HEK293T (cell line): Measurements from ENCODE around the gene DENND1C.
"Not testable (repeated sequence)": the region's sequence is repeated elsewhere in the genome, so short reads cannot be mapped to it uniquely, and the experiment has no call there.

Source experiments
- CTCF ChIA-PET: fragments of 350-600 bp; formaldehyde crosslinking; extraction: SDS; loops from one replicate; lab custom pipeline; 2021; ENCODE audit warnings: antibody characterized with exemption, inconsistent platforms; lab: Yijun Ruan, JAX
- POLR2A ChIA-PET: fragments of 350-600 bp; formaldehyde crosslinking; extraction: SDS; loops from one replicate; lab custom pipeline; 2020; ENCODE audit warnings: antibody characterized with exemption, inconsistent platforms; lab: Yijun Ruan, JAX
- DNase-seq: peaks from one replicate; pipeline ENCODE4 v3.0.0; 2012; ENCODE audit warnings: mixed read lengths; ENCODE audit errors: extremely low spot score
- ARNT ChIP-seq: fragments of 450-650 bp; IDR thresholded peaks from 2 replicates; pipeline ENCODE4 v1.6.1; 2017; ENCODE audit warnings: mild to moderate bottlenecking
- BHLHE40 ChIP-seq: fragments of 450-650 bp; IDR thresholded peaks from 2 replicates; pipeline ENCODE4 v1.6.1; 2016; ENCODE audit warnings: mild to moderate bottlenecking, moderate library complexity, borderline replicate concordance
- CTBP1 ChIP-seq: fragments of 450-650 bp; IDR thresholded peaks from 2 replicates; pipeline ENCODE4 v1.6.1; 2016; ENCODE audit warnings: borderline replicate concordance
- ELF4 ChIP-seq: fragments of 450-650 bp; IDR thresholded peaks from 2 replicates; pipeline ENCODE4 v1.6.1; 2017; ENCODE audit warnings: antibody characterized with exemption
- FOXA1 ChIP-seq: fragments of 450-650 bp; IDR thresholded peaks from 2 replicates; pipeline ENCODE4 v1.6.1; 2016; ENCODE audit warnings: mild to moderate bottlenecking
- FOXK2 ChIP-seq: fragments of 450-650 bp; IDR thresholded peaks from 2 replicates; pipeline ENCODE4 v1.6.1; 2016; ENCODE audit warnings: mild to moderate bottlenecking
- FOXM1 ChIP-seq: fragments of 450-650 bp; IDR thresholded peaks from 2 replicates; pipeline ENCODE4 v1.6.1; 2017; ENCODE audit warnings: mild to moderate bottlenecking, borderline replicate concordance
- HDGF ChIP-seq: fragments of 450-650 bp; IDR thresholded peaks from 2 replicates; pipeline ENCODE4 v1.6.1; 2017; ENCODE audit warnings: antibody characterized with exemption, borderline replicate concordance
- L3MBTL2 ChIP-seq: fragments of 450-650 bp; conservative IDR thresholded peaks from 2 replicates; pipeline ENCODE4 v1.6.1; 2016; ENCODE audit warnings: mild to moderate bottlenecking
- LEF1 ChIP-seq: fragments of 450-650 bp; IDR thresholded peaks from 2 replicates; pipeline ENCODE4 v1.6.1; 2017; ENCODE audit warnings: mild to moderate bottlenecking, borderline replicate concordance
- NFRKB ChIP-seq: fragments of 450-650 bp; IDR thresholded peaks from 2 replicates; pipeline ENCODE4 v1.6.1; 2016; ENCODE audit warnings: mild to moderate bottlenecking, moderate library complexity
- PKNOX1 ChIP-seq: fragments of 450-650 bp; IDR thresholded peaks from 2 replicates; pipeline ENCODE4 v1.6.1; 2016
- SP1 ChIP-seq: fragments of 450-650 bp; IDR thresholded peaks from 2 replicates; pipeline ENCODE4 v1.6.1; 2017
- SUZ12 ChIP-seq: fragments of 450-650 bp; IDR thresholded peaks from 2 replicates; pipeline ENCODE4 v1.6.1; 2016; ENCODE audit warnings: mild to moderate bottlenecking
- TARDBP ChIP-seq: fragments of 450-650 bp; IDR thresholded peaks from 2 replicates; pipeline ENCODE4 v1.6.1; 2016
- ZNF384 ChIP-seq: fragments of 450-650 bp; IDR thresholded peaks from 2 replicates; pipeline ENCODE4 v1.6.1; 2016

DENND1C gene

GRCh38 chr19:6429419-6430221 lies 52.0 kb downstream of the DENND1C start:
- ChIA-PET CTCF (no interaction called here), POLR2A (no interaction called here)
- TF ChIP-seq L3MBTL2 (no peak), PKNOX1 (no peak), ZNF384 (no peak), NFRKB (no peak), TARDBP (no peak)
- no peak for DNase-seq

GRCh38 chr19:6428692-6429418 lies 52.7 kb downstream of the DENND1C start:
- CTCF ChIA-PET, DNase-seq, POLR2A ChIA-PET: not testable (repeated sequence)

- CTCF ChIA-PET: no interaction called here
- POLR2A ChIA-PET: no interaction called here
- no peak for DNase-seq
- TF ChIP-seq FOXM1 (no peak), ELF4 (no peak), LEF1 (no peak), NFRKB (no peak), FOXA1 (no peak), HDGF (no peak), ARNT (no peak), FOXK2 (no peak), TARDBP (no peak), PKNOX1 (no peak), SUZ12 (no peak), ZNF384 (no peak), SP1 (no peak), CTBP1 (no peak)
Measured at GRCh38 chr19:6427131-6427530, 54.5 kb downstream of the DENND1C start.

GRCh38 chr19:6425732-6426620 lies 55.6 kb downstream of the DENND1C start:
- ChIA-PET POLR2A (interaction anchor here (0.8 to 2.4 kb wide), 9 partner anchors 10 to 65 kb away, joined by 3 to 14 read pairs (median 6); partner anchors contain the start of genes ALKBH7, CLPP, GTF2F1 and SLC25A23), CTCF (interaction anchor here (0.6 kb wide), 1 partner anchor 374 kb away, joined by 3 read pairs; no protein-coding TSS in a partner anchor)
- DNase-seq: no peak
- TF ChIP-seq BHLHE40 (no peak), L3MBTL2 (peak; percentile 52)

- TF ChIP-seq HDGF (no peak), NFRKB (no peak), SP1 (peak; percentile 50), ZNF384 (no peak), ELF4 (no peak; the same call in 1 of the 2 replicates), FOXM1 (no peak; the same call in 1 of the 2 replicates), ARNT (no peak), LEF1 (peak; percentile 37; the same call in 1 of the 2 replicates), FOXK2 (no peak), PKNOX1 (peak; percentile 100), TARDBP (no peak), FOXA1 (no peak), BHLHE40 (no peak), L3MBTL2 (peak; percentile 100), SUZ12 (no peak), CTBP1 (no peak)
- CTCF ChIA-PET: no interaction called here
- POLR2A ChIA-PET: interaction anchor here (0.7 to 2.4 kb wide), 16 partner anchors 9 to 96 kb away, joined by 3 to 14 read pairs (median 4); partner anchors contain the start of genes ALKBH7, CLPP, GTF2F1 and SLC25A23
- DNase-seq: peak; percentile 95
Measured at GRCh38 chr19:6424939-6425731, 56.5 kb downstream of the DENND1C start.
